Stimulated activated CD8-positive, alpha-beta memory T cell treated with anti-CD3 and anti-CD28 coated beads, Interleukin-12 subunit alpha, Interleukin-12 subunit beta, amount 100 ng/mL, for 1 hour (primary cell): ENCODE measurements around the gene DPH7.
"Not testable (repeated sequence)": the region's sequence is repeated elsewhere in the genome, so short reads cannot be mapped to it uniquely, and the experiment has no call there.

ENCODE experiments used
- DNase-seq: peaks from one replicate; pipeline ENCODE4 v3.0.0-alpha.2; 2020; ENCODE audit warnings: low read depth

DPH7 gene

DNA sequence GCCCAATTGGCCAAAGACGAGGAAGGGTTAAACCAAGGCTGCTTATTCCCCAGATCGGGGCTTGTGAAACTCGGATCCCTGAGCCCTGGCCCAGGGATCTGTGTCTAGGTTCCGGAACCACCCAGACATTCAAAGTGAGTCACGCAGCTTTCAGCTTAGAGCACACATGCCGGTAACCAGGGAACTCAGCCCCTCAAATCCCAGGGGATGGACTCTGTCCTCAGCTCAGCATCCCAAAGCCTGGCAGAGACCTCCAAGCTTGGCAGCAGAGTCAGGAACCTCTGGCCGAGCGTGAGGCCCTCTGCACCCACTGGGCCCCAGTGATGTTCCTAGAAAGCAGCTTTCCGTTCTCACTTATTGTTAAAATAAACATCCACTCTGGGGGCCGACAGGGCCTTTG lies 33.6 kb downstream of the DPH7 start:
- DNase-seq = no peak

DNA sequence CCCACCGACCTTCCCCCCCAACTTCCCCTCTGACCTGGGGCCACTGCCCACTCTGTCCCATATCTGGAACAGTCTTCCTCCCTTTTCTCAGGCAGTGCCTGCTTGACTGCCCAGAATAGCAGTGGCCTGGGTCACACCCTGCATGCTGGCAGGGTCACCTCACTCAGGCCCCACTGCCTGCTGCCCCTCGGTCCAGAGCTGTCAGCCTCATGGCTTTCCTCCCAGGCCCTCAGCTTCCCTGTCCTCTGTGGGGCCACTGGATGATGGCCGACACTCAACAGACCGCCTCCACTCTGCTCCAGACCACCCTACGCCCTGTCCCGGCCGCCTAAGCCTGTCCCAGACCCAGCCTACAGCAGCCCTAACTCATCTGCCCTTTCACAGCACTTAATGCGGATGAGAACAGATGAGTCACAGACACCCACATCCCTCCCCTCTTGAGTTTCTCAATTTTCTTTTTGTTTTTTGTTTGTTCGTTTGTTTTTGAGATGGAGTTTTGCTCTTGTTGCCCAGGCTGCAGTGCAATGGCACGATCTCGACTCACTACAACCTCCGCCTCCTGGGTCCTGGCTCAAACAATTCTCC lies 34.5 kb downstream of the DPH7 start:
- no peak for DNase-seq

DNA sequence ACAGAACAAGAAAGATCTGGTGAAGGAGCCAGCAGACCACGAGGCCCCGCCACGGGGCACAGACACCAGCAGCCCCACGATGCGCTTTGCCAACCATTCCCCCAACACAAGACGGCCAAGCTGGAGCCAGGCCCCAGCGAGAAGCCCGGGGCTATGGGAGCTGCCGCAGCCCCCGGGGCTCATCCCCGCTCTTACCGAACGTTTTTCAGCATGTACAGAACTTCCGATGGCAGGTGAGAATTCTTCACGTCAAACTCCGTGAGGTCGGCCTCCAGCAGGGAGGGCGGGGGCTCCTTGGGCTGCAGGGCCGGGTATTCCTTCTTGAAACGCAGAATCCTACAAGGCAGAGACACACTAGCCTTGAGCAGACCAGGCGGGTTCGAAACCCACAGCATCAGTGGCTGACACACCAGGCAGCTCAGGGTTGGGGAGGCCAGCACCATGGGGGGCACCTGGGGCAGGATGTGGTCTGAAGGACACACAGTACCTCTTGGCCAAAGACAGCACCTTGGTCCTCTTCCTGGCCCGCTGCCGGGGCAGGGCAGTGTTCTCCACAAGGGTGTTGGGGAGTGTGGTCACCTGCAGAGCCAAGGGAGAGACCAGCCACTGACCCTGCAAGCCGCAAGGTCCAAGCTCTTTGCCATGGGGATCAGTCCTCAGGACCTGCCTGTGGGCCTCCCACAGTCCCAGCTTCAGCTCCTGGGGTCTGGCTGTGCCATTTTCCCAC lies 35.3 kb downstream of the DPH7 start:
- no peak for DNase-seq

GRCh38 chr9:137542486-137542885 lies 36.2 kb downstream of the DPH7 start:
- DNase-seq = no peak

- DNase-seq = no peak
Observed at GRCh38 chr9:137540536-137540935, 38.2 kb downstream of the DPH7 start.

GRCh38 chr9:137538058-137538457 lies 40.7 kb downstream of the DPH7 start:
- DNase-seq = no peak

DNA sequence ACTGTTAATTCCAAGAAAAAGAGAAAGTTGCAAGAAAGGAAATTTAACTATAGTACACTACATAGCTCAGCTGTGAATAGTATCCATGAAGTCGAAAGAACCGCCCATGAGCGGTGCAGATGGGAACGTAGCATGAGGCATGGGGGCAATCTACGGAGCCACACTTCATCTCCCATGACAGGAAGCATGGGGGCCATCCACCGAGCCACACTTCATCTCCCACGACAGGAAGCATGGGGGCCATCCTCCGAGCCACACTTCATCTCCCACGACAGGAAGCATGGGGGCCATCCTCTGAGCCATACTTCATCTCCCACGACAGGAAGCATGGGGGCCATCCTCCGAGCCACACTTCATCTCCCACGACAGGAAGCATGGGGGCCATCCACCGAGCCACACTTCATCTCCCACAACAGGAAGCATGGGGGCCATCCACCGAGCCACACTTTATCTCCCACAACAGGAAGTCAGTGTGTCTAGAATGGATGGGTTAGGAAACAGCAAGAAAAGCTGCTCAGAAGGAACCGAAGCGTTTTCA lies 42.1 kb downstream of the DPH7 start:
- DNase-seq = not testable (repeated sequence)

DNA sequence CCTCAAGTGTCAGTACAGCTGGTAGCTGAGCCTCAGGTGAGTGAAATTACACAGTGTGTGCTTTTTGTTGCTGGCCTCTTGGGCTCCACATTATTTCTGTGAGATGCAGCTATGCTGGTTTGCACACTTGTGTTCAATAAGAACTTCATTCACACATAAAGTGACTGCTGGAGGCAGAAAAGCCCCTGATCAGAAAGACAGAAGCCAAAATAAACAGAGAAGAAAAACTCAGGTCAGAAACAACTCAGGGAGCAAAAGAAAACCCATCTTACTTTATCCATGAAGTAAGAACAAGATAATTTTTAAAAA lies 43.7 kb downstream of the DPH7 start:
- no peak for DNase-seq

GRCh38 chr9:137534256-137535119 lies 44.2 kb downstream of the DPH7 start:
- no peak for DNase-seq

- DNase-seq = not testable (repeated sequence)
Observed at GRCh38 chr9:137532891-137533468, 45.7 kb downstream of the DPH7 start.

DNA sequence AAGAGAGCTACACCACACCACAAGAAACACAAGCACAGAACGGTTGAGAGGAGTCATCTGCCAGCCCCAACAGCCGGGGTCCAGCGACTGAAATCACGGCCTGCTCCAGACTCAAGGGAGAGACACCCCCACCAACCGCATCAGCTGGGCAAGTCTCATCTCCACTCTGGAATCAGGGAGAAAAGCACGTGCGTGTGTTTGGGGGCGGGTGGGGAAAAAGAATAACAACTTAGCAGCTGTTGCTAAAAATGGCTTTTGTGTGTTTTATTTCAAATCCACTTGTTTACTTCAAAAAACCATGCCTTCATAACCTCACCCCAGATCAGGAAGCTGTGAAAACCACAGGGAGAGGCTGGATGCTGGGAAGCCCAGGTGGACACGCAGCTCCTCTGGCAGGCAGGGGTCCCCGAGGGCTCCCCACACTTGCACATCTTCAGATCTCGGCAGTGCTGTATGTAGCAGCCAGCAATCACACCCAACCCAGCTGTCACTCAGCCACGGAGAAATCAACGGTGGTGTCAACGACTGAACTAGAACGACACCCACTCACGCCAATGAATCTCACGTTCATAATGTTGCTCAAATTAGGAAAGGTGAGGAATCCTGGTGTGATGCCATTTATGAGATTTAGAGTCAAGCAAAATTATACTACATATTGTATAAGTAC lies 47.5 kb downstream of the DPH7 start:
- DNase-seq = no peak

DNA sequence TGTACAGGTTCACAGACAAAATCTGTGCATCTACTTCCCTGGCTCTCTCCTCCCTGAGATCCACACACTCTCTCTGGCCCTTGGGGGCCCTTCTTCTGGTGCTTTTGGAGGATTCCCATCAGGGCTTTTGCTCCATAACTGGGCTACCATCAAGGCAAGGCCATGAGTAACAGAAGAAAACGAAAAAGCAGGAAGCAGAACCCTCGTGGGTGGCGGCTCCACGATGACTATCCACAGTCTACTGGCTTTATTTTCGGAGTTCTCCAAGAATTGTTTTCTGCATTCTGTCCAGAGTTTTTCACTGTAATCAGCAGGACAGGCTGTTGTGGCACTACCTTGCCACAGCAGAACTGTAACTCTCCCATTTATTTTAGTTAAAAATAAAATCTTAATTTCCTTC lies 48.4 kb downstream of the DPH7 start:
- DNase-seq = no peak

DNA sequence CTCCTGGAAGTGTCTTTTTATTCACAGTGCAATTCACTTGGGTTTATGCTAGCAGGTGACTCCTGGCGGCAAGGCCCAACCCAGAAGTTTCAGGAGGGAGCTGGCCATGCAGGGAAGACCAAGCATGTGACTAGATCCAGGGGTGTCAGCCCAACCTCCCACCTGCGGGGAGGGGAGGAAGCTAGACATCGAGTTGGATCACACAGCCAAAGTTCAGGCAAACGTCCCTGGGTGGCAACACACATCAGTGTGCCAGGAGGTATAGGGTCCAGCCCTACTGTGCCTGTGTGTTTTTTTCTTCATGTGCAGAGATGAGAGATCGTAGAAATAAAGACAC lies 53.8 kb downstream of the DPH7 start:
- DNase-seq = no peak

- DNase-seq = no peak
Observed at GRCh38 chr9:137524161-137524980, 54.4 kb downstream of the DPH7 start.

DNA sequence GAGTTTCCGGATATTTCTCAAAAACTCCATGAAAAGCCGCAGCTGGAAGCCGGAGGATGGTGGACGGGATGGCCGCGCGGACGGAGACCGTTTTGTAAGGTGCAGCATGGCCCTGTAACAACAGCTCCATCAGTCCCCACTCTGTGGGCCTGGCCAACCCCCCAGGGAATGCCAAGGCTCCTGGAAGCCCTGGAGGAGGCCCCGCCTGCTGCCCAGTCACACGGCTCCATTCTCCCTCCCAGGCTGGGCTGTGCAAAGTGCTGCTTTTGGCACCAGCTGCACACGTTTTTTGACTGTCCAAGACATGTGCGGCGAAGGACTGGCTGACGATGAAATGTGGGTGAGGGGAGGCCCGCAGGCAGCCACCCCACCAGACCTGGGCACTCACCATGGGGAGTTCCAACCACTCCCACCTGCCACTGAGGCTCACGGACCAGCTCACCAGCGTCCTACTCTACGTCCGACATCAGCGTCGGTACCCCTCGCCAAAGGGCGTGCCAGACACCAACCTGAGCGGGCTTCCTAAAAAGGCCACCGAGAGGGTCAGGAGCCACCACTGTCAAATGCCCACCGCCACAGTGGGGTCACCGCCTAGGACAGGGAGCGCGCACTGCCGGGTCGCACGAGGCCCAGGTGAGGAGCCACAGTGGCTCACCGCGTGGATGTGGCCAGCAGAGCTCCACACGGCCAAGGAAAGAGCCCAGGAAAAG lies 55.8 kb downstream of the DPH7 start:
- DNase-seq = no peak

- DNase-seq = no peak
Observed at GRCh38 chr9:137521405-137521985, 57.2 kb downstream of the DPH7 start.

DNA sequence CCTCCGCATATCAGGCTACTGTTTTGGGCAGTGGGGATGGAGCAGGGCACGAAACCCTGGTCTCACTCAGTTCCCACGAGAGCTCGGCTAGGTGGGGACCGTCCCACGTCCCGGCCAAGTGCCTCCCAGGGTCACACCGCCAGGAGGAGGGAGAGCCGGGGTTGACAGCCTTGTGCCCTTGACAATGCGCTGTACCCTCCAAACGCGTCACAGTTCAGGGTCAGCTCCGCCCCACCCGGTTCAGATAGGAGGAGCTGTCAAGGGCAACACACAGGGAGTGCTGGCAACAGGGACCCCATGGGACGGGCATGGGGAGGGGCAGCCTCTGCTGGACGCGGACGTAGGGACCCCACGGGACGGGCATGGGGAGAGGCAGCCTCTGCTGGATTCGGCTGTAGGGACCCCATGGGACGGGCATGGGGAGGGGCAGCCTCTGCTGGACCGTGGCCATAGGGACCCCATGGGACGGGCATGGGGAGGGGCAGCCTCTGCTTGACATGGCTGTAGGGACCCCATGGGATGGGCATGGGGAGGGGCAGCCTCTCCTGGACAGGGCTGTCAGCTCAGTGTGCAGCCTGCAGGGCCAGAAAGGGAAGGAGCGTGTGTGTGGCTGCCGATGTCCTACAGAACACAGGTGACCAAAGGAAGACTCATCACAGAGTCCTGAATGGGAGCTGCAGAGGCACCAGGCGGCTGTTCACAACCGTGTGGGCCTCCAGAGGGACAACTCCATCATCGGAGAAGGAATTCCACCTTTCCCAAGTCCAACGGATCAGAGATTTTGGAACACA lies 57.9 kb downstream of the DPH7 start:
- DNase-seq = no peak

GRCh38 chr9:137519553-137519952 lies 59.2 kb downstream of the DPH7 start:
- no peak for DNase-seq

DNA sequence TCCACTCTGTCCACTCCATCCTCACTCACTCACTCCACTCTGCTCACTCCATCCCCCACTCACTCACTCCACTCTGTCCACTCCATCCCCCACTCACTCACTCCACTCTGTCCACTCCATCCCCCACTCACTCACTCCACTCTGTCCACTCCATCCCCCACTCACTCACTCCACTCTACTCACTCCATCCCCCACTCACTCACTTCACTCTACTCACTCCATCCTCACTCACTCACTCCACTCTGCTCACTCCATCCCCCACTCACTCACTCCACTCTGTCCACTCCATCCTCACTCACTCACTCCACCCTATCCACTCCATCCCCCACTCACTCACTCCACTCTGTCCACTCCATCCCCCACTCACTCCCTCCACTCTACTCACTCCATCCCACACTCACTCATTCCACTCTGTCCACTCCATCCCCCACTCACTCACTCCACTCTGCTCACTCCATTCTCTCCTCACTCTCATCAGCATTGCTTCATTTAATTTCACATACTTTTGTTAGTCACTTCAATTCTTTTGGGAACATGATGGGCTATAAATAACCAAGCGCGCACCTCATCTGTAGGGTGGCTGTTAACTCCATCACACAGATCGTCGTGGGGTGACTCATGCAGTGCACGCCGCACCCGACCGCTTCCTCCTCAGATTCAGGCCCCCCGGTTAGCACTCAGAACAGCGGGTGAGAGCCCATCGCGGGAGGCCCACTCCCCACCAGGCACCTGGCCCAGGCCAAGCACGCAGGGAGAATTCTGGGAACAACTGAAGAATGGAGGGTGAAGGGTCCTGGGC lies 59.9 kb downstream of the DPH7 start:
- not testable (repeated sequence) for DNase-seq
